Stomach (tissue), 4 donors: Measurements from ENCODE around the gene SDHA.
"Not testable (repeated sequence)": the region's sequence is repeated elsewhere in the genome, so short reads cannot be mapped to it uniquely, and the experiment has no call there.

Experiments used
- POLR2A ChIP-seq, 4 donors: fragments of 450-650 bp; IDR thresholded peaks; one replicate each; pipeline ENCODE4 v1.6.1; 2016; ENCODE audit warnings: antibody characterized with exemption in 4 of 4, control low read depth in 2 of 4, mild to moderate bottlenecking in 1 of 4, moderate library complexity in 1 of 4
- POLR2AphosphoS5 ChIP-seq, 3 donors: sonication (generic); formaldehyde crosslinking; IDR thresholded peaks; one replicate each; pipeline ENCODE4 v1.6.1; 2016; ENCODE audit warnings: antibody characterized with exemption in 3 of 3
- TF ChIP-seq, protein P1 (sequence below), 7 experiments: fragments of 450-650 bp in 4 of 7; fragments of 200-600 bp in 3 of 7; sonication (generic) in 3 of 7; IDR thresholded peaks; one replicate each; pipeline ENCODE4 v1.5.1; 2016 to 2019; ENCODE audit warnings: antibody characterized with exemption in 7 of 7, control low read depth in 2 of 7, mild to moderate bottlenecking in 1 of 7

DNA sequence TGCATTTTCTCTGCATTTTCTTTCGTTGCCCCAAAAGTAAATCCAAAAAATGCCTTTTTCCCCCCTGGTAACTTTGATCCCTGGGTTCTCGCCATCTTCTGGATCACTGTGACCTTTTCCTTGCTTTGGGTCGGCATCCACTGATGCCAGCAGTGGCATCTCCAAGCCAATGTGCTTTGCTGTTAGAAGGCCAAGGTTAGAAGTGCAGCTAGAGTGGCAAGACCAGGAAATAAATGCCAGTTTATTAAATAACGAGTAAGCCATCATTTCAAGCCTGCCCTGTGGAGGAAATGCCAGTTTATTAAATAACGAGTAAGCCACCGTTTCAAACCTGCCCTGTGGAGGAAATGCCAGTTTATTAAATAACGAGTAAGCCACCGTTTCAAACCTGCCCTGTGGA lies 33.4 kb downstream of the SDHA start:
- not testable (repeated sequence) for TF ChIP-seq POLR2AphosphoS5, POLR2A (IDR thresholded peaks at IDR 0.05)
- TF ChIP-seq, protein P1, sequence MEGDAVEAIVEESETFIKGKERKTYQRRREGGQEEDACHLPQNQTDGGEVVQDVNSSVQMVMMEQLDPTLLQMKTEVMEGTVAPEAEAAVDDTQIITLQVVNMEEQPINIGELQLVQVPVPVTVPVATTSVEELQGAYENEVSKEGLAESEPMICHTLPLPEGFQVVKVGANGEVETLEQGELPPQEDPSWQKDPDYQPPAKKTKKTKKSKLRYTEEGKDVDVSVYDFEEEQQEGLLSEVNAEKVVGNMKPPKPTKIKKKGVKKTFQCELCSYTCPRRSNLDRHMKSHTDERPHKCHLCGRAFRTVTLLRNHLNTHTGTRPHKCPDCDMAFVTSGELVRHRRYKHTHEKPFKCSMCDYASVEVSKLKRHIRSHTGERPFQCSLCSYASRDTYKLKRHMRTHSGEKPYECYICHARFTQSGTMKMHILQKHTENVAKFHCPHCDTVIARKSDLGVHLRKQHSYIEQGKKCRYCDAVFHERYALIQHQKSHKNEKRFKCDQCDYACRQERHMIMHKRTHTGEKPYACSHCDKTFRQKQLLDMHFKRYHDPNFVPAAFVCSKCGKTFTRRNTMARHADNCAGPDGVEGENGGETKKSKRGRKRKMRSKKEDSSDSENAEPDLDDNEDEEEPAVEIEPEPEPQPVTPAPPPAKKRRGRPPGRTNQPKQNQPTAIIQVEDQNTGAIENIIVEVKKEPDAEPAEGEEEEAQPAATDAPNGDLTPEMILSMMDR (IDR thresholded peaks at IDR 0.05), result not testable (repeated sequence)
